Mesothelial cell of epicardium (in vitro differentiated cells): ENCODE results near the gene SLC2A10. TPM values are rescaled to one million over a fixed set of nuclear protein-coding genes. Genes with fewer than 3 reads are reported as not detected.

Source experiments
- DNase-seq, 2 experiments: peaks; one replicate each; pipeline ENCODE4 v3.0.0; 2021; ENCODE audit warnings: low spot score in 2 of 2; ENCODE audit not compliant: unreplicated experiment in 2 of 2
- H3K27ac Mint-ChIP-seq: 2 replicates; pipeline ENCODE4 v1.8.0; 2021; ENCODE audit warnings: mixed read lengths
- H3K27me3 Mint-ChIP-seq: 2 replicates; pipeline ENCODE4 v1.8.0; 2021; ENCODE audit warnings: low read depth, mixed read lengths
- H3K36me3 Mint-ChIP-seq: 2 replicates; pipeline ENCODE4 v1.8.0; 2021; ENCODE audit warnings: mixed read lengths
- H3K4me1 Mint-ChIP-seq: 2 replicates; pipeline ENCODE4 v1.8.0; 2021; ENCODE audit warnings: mixed read lengths
- H3K4me3 Mint-ChIP-seq: 2 replicates; pipeline ENCODE4 v1.8.0; 2021; ENCODE audit warnings: mild to moderate bottlenecking, moderate library complexity, mixed read lengths
- H3K9me3 Mint-ChIP-seq: 2 replicates; pipeline ENCODE4 v1.8.0; 2021; ENCODE audit warnings: mixed read lengths
- total RNA-seq: library from RNA; stranded (reverse); gene quantifications from 3 replicates; pipeline ENCODE4 v1.2.1, GENCODE V29; 2021
- TF ChIP-seq, protein P1 (sequence below): fragments of 200-600 bp; sonication (generic); IDR thresholded peaks from one replicate; pipeline ENCODE4 v1.5.0; 2021; ENCODE audit warnings: antibody characterized with exemption; ENCODE audit not compliant: unreplicated experiment

SLC2A10 gene
- total RNA-seq, 1 donor from 2014 or later, result 21.7 TPM

DNA sequence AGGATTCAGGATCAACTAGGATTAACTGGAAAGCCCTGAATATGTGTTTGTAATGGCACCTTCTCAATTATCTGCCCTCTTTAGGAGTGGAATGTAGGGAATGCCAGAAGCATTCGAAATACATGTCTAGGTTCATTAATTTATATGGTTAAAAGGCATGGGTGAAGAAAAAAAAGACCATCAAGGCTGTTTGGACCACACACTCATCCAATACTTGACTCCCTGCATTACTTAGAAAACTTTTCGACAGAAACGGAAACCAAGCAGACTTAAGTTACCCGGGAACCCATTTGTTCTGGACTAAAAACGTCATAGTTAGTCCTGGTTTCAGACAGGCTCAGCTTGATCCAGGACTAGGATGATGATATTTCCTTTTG is 33.2 kb downstream of the SLC2A10 start:
- no peak for DNase-seq
- Mint-ChIP-seq H3K4me1 (peaks cover 31% of the 10 kb centered on the region), H3K36me3 (no peaks in the 10 kb centered on the region), H3K4me3 (no peak overlapping the region), H3K27me3 (no peaks in the 10 kb centered on the region), H3K9me3 (peaks cover 12% of the 10 kb centered on the region), H3K27ac (no peak overlapping the region)
- TF ChIP-seq, protein P1, sequence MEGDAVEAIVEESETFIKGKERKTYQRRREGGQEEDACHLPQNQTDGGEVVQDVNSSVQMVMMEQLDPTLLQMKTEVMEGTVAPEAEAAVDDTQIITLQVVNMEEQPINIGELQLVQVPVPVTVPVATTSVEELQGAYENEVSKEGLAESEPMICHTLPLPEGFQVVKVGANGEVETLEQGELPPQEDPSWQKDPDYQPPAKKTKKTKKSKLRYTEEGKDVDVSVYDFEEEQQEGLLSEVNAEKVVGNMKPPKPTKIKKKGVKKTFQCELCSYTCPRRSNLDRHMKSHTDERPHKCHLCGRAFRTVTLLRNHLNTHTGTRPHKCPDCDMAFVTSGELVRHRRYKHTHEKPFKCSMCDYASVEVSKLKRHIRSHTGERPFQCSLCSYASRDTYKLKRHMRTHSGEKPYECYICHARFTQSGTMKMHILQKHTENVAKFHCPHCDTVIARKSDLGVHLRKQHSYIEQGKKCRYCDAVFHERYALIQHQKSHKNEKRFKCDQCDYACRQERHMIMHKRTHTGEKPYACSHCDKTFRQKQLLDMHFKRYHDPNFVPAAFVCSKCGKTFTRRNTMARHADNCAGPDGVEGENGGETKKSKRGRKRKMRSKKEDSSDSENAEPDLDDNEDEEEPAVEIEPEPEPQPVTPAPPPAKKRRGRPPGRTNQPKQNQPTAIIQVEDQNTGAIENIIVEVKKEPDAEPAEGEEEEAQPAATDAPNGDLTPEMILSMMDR, result no peak

DNA sequence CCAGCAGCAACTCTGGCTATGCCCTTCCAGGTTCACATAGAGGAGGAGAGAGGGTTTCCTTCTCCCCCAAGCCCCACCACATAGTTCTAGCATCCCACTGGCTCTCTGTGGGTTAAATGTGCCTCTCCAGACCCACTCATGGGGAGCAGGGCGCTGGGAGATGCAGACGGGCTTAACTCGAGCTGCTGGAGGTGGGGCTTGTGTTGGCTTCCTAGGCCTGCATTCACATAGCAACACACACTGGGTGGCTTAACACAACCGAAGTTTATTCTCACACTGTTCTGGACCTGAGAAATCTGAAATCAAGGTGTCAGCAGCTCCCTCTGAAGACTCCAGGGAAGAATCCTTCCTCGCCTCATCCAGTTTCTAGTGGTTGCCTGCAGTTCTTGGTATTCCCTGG is 33.6 kb downstream of the SLC2A10 start:
- Mint-ChIP-seq H3K27ac (no peak overlapping the region), H3K9me3 (peaks cover 12% of the 10 kb centered on the region), H3K36me3 (no peaks in the 10 kb centered on the region), H3K27me3 (no peaks in the 10 kb centered on the region), H3K4me1 (peaks cover 35% of the 10 kb centered on the region), H3K4me3 (no peak overlapping the region)
- DNase-seq, result no peak
- TF ChIP-seq, protein P1, result no peak

DNA sequence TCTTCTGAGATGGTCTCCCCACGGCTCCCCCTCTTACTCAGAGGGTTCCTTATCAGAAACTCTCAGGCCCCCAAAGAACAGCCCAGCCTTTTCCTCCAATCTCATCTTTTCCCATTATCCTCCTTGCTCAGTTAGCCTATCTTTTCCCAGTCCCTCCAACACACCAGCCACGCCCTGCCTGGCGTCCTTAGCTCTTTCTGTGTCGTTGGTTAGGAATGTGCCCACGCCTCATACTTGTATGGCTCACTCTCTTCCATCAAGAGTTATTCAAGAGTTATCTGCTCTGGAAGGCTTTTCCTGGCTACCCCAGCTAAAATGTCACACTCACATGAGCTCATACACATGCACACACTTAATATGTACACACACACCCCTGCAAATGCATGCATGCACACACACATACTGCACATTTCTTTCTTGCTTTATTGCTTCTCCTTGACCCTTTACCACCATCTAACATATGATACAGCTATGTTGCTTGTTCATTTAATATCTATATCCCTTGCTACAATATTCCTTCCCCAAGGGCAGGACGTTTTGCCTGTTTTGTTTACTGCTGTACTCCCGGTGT is 37.6 kb downstream of the SLC2A10 start:
- Mint-ChIP-seq H3K4me3 (no peak overlapping the region), H3K36me3 (no peaks in the 10 kb centered on the region), H3K9me3 (no peaks in the 10 kb centered on the region), H3K4me1 (peaks cover 44% of the 10 kb centered on the region), H3K27me3 (no peaks in the 10 kb centered on the region), H3K27ac (no peak overlapping the region)
- DNase-seq, result no peak
- TF ChIP-seq, protein P1, result no peak

DNA sequence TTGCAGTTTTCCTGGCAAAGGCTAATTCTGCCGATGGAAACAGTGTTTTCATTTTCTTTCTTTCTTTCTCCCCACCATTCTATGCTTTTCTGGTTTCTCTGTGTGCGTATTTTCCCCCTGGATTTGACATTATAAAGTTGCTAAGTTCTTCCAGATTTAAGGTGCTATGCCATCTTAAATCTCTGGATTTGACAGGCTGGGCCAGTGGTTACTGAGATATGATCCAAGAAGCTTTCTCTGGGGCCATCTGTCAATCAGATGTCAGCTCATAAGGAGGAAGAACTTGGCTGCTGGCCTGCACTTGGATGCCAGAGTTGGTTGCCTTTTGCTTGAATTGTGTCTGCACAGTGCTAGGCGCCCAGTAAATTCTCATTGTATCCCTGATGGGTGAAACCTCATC is 39.7 kb downstream of the SLC2A10 start:
- TF ChIP-seq, protein P1, result no peak
- H3K36me3 Mint-ChIP-seq, result no peaks in the 10 kb centered on the region
- peaks cover 37% of the 10 kb centered on the region for H3K4me1 Mint-ChIP-seq
- no peak for DNase-seq
- H3K9me3 Mint-ChIP-seq, result no peaks in the 10 kb centered on the region
- H3K27ac Mint-ChIP-seq, result peak overlapping the region; percentile 1
- no peak overlapping the region for H3K4me3 Mint-ChIP-seq
- H3K27me3 Mint-ChIP-seq, result no peaks in the 10 kb centered on the region

DNA sequence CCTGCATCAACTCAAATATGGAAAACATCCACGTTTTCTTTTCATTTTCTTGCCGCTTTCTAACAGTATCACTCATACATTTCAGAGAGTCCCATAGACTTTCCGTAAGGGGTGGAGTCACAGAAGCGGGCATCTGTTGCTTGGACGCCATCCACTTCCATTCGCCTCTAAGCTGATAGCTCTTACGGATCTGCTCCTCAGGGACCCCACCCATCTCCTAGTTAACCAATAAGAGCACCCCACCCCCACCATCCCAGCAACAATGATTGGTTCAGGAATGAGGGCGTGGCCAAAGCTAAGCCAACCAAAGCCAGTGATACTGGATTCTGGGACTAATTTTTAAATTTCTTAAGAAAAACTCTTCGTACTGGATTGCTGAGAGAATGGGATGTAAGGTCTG is 42.4 kb downstream of the SLC2A10 start:
- Mint-ChIP-seq H3K27me3 (peaks cover 2% of the 10 kb centered on the region), H3K9me3 (no peaks in the 10 kb centered on the region), H3K4me3 (no peak overlapping the region), H3K27ac (no peak overlapping the region), H3K36me3 (no peaks in the 10 kb centered on the region), H3K4me1 (peaks cover 31% of the 10 kb centered on the region)
- TF ChIP-seq, protein P1, result no peak
- no peak for DNase-seq

DNA sequence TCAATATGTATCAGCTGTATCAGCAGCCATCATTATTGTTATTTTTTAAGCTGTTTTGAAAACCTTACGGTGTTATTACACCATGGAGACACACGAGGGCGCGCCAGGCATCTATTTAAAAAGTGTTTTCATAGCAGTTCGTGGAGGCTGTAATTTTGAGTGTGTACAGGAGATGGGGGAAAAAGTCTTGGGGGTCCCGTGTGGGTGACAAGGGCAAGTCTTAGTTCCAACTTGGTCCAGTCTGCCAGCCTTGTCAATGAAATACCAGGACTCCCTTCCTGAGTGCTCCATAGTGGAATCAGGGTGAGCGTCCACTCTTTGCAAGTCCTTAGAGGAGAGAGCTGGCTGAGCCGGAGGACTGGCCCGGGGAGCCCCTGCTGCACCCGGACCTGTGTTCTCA is 43.3 kb downstream of the SLC2A10 start:
- Mint-ChIP-seq H3K36me3 (no peaks in the 10 kb centered on the region), H3K4me1 (peaks cover 24% of the 10 kb centered on the region), H3K4me3 (no peak overlapping the region), H3K27ac (peak overlapping the region; percentile 68), H3K27me3 (peaks cover 2% of the 10 kb centered on the region), H3K9me3 (no peaks in the 10 kb centered on the region)
- peak; percentile 46 to 76 for DNase-seq
- TF ChIP-seq, protein P1, result peak; percentile 75
